ENCODE measurements around the gene SPTBN1.
"Not testable (repeated sequence)": the region's sequence is repeated elsewhere in the genome, so short reads cannot be mapped to it uniquely, and the experiment has no call there.

Gene SPTBN1

DNA sequence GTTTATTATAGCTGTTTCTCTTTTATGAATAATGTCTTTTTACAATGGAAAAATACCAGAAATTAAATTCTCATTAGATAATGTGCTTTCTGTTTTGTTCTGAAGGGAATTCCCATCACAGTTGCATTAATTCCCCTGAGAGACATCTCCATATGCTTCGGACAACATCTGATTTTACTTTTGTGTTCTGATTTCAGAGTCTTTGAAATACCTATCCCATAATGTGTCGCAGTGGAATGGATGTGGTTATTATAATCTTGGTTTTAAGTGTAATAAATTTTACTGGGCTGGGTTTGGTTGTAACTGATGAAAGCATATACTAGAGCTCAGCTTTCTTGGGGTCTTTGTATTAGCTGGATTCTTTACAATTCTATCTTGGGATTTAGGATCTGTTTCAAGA, 12.5 kb downstream of the SPTBN1 start:
- in situ Hi-C loops (cut with MboI; ENCODE audit: low sequenced_read_pairs) = no loop called here

GRCh38 chr2:54469484-54470053, 13.4 kb downstream of the SPTBN1 start:
- in situ Hi-C loops (cut with MboI; ENCODE audit: low sequenced_read_pairs) = no loop called here

GRCh38 chr2:54470266-54470938, 14.3 kb downstream of the SPTBN1 start:
- in situ Hi-C loops (cut with MboI; ENCODE audit: low sequenced_read_pairs) = no loop called here

- in situ Hi-C loops (cut with MboI; ENCODE audit: low sequenced_read_pairs) = no loop called here
Measured at GRCh38 chr2:54471221-54471711, 15.1 kb downstream of the SPTBN1 start.

GRCh38 chr2:54473851-54474250, 17.7 kb downstream of the SPTBN1 start:
- in situ Hi-C loops (cut with MboI; ENCODE audit: low sequenced_read_pairs) = no loop called here

- in situ Hi-C loops (cut with MboI; ENCODE audit: low sequenced_read_pairs) = no loop called here
Measured at GRCh38 chr2:54475285-54475684, 19.2 kb downstream of the SPTBN1 start.

- in situ Hi-C loops (cut with MboI; ENCODE audit: low sequenced_read_pairs) = no loop called here
Measured at GRCh38 chr2:54475919-54476318, 19.8 kb downstream of the SPTBN1 start.

- in situ Hi-C loops (cut with MboI; ENCODE audit: low sequenced_read_pairs) = no loop called here
Measured at GRCh38 chr2:54476852-54477251, 20.7 kb downstream of the SPTBN1 start.

DNA sequence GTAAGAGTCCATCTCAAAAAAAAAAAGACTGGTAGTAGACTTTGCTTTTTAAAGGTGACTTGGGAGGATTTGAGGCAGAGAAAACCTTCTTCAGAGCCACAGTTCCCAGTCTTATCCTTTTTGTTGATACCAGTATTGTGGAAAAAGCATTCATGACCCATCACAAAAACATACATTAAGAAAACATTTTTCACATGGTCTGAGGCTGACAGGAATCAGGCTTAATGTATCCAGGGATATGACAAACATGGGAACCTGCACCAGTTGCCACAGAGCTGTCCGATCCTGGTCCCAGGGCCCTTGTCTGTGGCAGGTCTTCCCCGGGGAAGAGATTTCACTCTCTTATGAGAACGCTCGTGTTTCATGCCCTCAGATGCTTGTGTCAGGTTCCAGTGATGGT, 21.8 kb downstream of the SPTBN1 start:
- in situ Hi-C loops (cut with MboI; ENCODE audit: low sequenced_read_pairs) = no loop called here

GRCh38 chr2:54478899-54479298, 22.8 kb downstream of the SPTBN1 start:
- in situ Hi-C loops (cut with MboI; ENCODE audit: low sequenced_read_pairs) = no loop called here

GRCh38 chr2:54479424-54479823, 23.3 kb downstream of the SPTBN1 start:
- in situ Hi-C loops (cut with MboI; ENCODE audit: low sequenced_read_pairs) = no loop called here

DNA sequence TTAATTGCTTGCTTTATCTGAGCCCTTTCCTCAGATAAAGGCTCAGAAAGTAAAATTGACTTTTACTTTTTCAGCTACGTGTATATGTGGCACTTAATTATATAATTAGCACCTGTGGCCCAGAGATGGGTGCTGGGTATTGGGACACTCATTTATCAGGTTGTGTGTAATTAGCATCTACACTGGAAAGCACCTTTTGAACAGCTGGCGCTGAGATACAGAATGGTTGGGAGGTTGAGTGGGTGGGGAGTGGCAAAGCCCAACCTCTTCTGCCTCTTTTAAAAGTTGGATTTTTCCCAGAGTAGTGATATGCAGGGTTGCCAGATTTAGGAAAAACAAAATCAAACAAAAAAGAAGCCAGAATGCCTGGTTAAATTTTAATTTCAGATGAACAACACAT, 23.9 kb downstream of the SPTBN1 start:
- in situ Hi-C loops (cut with MboI; ENCODE audit: low sequenced_read_pairs) = no loop called here

DNA sequence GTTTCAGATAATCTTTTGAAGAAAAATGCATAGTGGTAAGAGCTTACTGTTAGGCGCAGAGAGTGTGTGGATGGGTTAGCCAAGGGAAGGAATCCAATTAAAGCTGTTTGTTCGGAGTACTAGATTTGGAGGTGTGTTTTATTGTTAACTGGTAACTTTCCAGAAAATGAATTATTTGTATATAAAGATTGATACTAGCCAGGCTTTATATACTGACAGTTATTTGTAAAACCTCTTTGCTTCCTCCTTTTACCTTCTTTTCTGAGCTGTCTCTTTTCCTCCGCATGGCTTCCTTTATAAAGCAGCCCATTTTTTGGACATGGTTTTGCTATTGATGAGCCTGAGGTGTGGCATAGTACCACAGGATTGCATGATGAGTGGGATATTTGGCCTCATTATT, 25.6 kb downstream of the SPTBN1 start:
- in situ Hi-C loops (cut with MboI; ENCODE audit: low sequenced_read_pairs) = no loop called here

DNA sequence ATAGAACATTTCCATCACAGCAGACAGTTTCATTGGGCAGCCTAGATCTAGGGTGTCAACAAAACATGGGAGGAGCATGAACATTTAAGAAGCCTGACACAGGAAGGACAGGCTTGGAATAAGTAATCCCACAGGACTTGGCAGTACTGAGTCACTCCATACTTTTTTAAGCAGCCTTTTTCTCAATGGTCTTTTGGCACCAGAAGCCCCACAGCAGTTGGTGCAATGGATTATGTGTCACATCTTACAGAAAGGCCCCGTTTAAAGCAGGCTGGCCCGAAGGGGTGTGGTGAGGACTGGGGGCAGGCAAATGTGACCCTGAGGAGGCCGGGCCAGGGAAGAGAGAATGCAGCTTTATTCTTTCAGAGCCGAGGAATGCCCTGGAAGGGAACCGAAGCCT, 26.6 kb downstream of the SPTBN1 start:
- in situ Hi-C loops (cut with MboI; ENCODE audit: low sequenced_read_pairs) = no loop called here

- in situ Hi-C loops (cut with MboI; ENCODE audit: low sequenced_read_pairs) = no loop called here
Measured at GRCh38 chr2:54483426-54483825, 27.3 kb downstream of the SPTBN1 start.

GRCh38 chr2:54485756-54486155, 29.6 kb downstream of the SPTBN1 start:
- in situ Hi-C loops (cut with MboI; ENCODE audit: low sequenced_read_pairs) = not testable (repeated sequence)

DNA sequence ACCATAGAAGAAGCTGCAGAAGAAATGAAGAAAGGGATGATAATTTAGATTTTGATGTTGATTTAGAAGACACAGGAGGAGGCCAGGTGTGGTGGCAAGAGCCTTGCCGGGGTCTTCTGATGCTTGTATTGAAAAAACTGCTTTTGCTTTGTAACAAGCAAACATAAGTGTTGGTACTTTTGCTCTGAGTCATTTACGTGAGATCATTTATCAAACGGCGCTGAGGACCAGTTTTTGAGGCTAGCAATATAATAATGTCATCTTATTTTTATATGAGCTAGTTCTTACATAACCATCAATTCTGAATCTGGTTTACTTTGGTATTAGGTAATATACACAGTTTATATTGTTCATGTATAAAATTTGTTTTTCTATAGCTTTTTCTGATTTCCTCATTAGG, 30.6 kb downstream of the SPTBN1 start:
- in situ Hi-C loops (cut with MboI; ENCODE audit: low sequenced_read_pairs) = no loop called here

DNA sequence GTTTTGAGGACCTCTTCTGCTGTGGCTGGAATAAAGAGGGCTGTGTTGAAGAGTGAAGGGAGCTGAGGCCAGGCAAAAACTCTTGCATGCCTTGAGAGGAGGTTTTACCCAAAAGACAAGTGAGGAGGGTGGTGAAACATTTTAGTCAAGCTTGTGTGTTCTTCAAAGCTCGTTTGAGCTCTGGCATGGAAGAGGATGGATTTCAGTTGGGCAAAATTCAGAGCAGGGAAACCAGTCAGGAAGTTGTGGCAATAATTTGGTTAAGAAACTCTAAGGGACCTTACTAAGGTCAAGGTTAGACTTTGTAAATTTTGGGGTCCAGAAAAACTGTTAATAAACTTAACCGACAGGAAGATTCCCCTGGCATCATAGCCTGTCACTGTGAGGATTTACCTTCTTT, 34.7 kb downstream of the SPTBN1 start:
- in situ Hi-C loops (cut with MboI; ENCODE audit: low sequenced_read_pairs) = no loop called here

DNA sequence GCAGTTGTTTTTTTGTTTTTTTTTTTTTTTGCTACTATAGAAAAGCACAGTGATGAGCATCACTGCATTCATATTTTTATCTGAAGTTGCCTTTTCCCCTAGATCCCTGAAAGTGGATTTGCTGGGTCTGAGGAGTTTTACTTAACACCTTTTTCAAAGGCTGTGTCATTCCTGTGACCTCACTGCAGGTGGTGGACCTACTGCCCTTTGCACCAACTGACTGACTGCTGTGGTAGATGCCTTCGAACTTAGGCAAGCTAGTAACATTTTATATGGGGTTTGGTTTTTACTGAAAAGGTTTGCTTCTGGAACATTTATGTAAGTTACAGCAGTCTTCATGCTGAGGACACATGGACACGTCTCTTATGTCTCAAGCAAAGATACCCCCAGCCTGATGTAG, 36.2 kb downstream of the SPTBN1 start:
- in situ Hi-C loops (cut with MboI; ENCODE audit: low sequenced_read_pairs) = no loop called here

- in situ Hi-C loops (cut with MboI; ENCODE audit: low sequenced_read_pairs) = no loop called here
Measured at GRCh38 chr2:54494087-54494486, 38.0 kb downstream of the SPTBN1 start.

DNA sequence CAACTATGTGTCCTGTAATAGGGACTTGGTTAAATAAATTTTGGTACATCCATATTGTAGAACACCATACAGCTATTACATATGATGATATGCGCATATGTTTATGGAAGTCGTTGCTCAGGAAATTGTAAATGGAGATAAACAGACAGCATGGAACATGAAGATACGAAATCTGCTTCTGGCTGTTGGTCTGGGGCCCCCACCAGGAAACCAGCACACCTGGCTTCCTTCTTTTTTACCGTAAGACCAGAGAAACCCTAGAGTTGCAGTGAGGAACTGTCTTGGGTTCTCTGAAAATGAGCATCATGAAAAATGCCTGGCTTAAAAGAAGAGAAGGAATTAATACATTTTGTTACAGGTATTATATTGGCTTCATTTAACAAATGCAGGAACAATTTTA, 40.8 kb downstream of the SPTBN1 start:
- in situ Hi-C loops (cut with MboI; ENCODE audit: low sequenced_read_pairs) = no loop called here

DNA sequence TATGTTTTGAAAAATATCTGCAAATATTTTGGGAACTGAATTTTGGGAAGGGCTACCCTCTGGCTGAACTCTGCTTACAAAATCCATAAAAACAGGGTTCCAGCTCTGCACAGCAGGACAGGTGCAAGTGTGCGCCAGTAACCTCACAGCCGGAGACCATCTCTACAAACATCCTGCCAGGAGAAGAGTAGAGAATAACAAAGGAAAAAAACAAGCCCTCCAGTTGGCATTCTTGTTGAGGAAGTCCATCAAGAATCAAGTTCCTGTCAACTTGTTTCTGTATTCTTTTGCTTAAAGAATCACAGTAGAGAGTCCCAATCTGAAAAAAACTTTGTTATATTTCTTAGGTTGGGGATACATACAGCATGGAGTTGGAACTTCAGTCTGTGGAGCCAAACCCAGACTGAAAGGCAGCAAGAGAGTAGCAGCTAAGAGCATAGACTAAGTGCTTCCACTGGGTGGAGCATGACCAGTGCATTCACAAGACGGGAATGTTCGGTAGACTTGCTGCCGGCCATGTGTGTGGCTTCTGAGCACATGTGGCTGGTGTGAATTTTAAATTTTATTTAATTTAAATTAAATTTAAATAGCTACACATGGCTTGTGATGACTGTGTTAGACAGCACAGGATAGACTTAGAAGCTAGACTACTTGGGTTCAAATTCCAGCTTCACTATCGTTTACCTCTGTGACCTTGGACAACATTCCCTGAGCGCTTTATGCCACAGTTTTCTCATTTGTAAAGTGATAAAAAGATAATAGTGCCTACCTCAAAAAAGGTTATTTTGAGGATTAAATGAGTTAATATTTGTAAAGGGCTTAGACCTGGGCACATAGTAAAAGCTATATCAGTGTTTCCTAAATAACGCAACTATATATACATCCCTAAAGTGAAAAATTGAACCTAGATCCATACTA, 41.9 kb downstream of the SPTBN1 start:
- in situ Hi-C loops (cut with MboI; ENCODE audit: low sequenced_read_pairs) = no loop called here

All from HL-60/S4 treated with retinoic acid at 250 ng/mL for 4 days and 3 days (cell line).